Nephron progenitor cell (in vitro differentiated cells): ENCODE results near the gene CTNND2.

Source experiments
- DNase-seq: peaks from one replicate; pipeline ENCODE4 v3.0.0; 2021
- H3K27ac Mint-ChIP-seq: 2 replicates; pipeline ENCODE4 v1.8.0; 2021; ENCODE audit warnings: mild to moderate bottlenecking, moderate library complexity, mixed read lengths
- H3K27me3 Mint-ChIP-seq: 2 replicates; pipeline ENCODE4 v1.8.0; 2021; ENCODE audit warnings: mild to moderate bottlenecking, low read depth, mixed read lengths; ENCODE audit not compliant: poor library complexity
- H3K36me3 Mint-ChIP-seq: 2 replicates; pipeline ENCODE4 v1.8.0; 2021; ENCODE audit warnings: low read depth, mixed read lengths
- H3K4me1 Mint-ChIP-seq: 2 replicates; pipeline ENCODE4 v1.8.0; 2021; ENCODE audit warnings: mixed read lengths
- H3K4me3 Mint-ChIP-seq: 2 replicates; pipeline ENCODE4 v1.8.0; 2021; ENCODE audit warnings: mild to moderate bottlenecking, moderate library complexity, mixed read lengths
- H3K9me3 Mint-ChIP-seq: 2 replicates; pipeline ENCODE4 v1.8.0; 2021; ENCODE audit warnings: mild to moderate bottlenecking, moderate library complexity, mixed read lengths
- CTCF ChIP-seq: fragments of 200-600 bp; sonication (generic); IDR thresholded peaks from 2 replicates; pipeline ENCODE4 v1.5.0; 2021; ENCODE audit warnings: antibody characterized with exemption

CTNND2 gene

GRCh38 chr5:11261241-11261640, 643.0 kb downstream of the CTNND2 start:
- no peak overlapping the region for H3K27ac Mint-ChIP-seq
- DNase-seq, result no peak
- H3K4me1 Mint-ChIP-seq, result no peaks in the 10 kb centered on the region
- no peaks in the 10 kb centered on the region for H3K36me3 Mint-ChIP-seq
- no peak overlapping the region for H3K4me3 Mint-ChIP-seq
- H3K9me3 Mint-ChIP-seq, result no peaks in the 10 kb centered on the region
- peaks cover 4% of the 10 kb centered on the region for H3K27me3 Mint-ChIP-seq
- TF ChIP-seq CTCF, result no peak

GRCh38 chr5:11258001-11258400, 646.2 kb downstream of the CTNND2 start:
- H3K4me1 Mint-ChIP-seq, result no peaks in the 10 kb centered on the region
- H3K4me3 Mint-ChIP-seq, result no peak overlapping the region
- TF ChIP-seq CTCF, result no peak
- no peaks in the 10 kb centered on the region for H3K36me3 Mint-ChIP-seq
- H3K27me3 Mint-ChIP-seq, result peaks cover 4% of the 10 kb centered on the region
- DNase-seq, result no peak
- H3K27ac Mint-ChIP-seq, result no peak overlapping the region
- no peaks in the 10 kb centered on the region for H3K9me3 Mint-ChIP-seq

- Mint-ChIP-seq H3K27ac (no peak overlapping the region), H3K27me3 (no peaks in the 10 kb centered on the region), H3K4me1 (peaks cover 5% of the 10 kb centered on the region), H3K9me3 (no peaks in the 10 kb centered on the region), H3K4me3 (no peak overlapping the region), H3K36me3 (no peaks in the 10 kb centered on the region)
- no peak for DNase-seq
- TF ChIP-seq CTCF, result no peak
These were observed 651.7 kb downstream of the CTNND2 start for GRCh38 chr5:11252523-11252922.

- Mint-ChIP-seq H3K9me3 (no peaks in the 10 kb centered on the region), H3K4me1 (peaks cover 5% of the 10 kb centered on the region), H3K27ac (no peak overlapping the region), H3K27me3 (no peaks in the 10 kb centered on the region), H3K4me3 (no peak overlapping the region), H3K36me3 (no peaks in the 10 kb centered on the region)
- no peak for TF ChIP-seq CTCF
- no peak for DNase-seq
These were observed 652.2 kb downstream of the CTNND2 start for GRCh38 chr5:11252075-11252474.

- Mint-ChIP-seq H3K27ac (no peak overlapping the region), H3K4me3 (no peak overlapping the region), H3K4me1 (peaks cover 5% of the 10 kb centered on the region), H3K36me3 (no peaks in the 10 kb centered on the region), H3K9me3 (no peaks in the 10 kb centered on the region), H3K27me3 (no peaks in the 10 kb centered on the region)
- no peak for TF ChIP-seq CTCF
- no peak for DNase-seq
These were observed 653.0 kb downstream of the CTNND2 start for GRCh38 chr5:11251247-11251646.

- TF ChIP-seq CTCF, result no peak
- no peak overlapping the region for H3K4me3 Mint-ChIP-seq
- H3K9me3 Mint-ChIP-seq, result no peaks in the 10 kb centered on the region
- H3K36me3 Mint-ChIP-seq, result no peaks in the 10 kb centered on the region
- no peaks in the 10 kb centered on the region for H3K27me3 Mint-ChIP-seq
- peaks cover 5% of the 10 kb centered on the region for H3K4me1 Mint-ChIP-seq
- no peak overlapping the region for H3K27ac Mint-ChIP-seq
- DNase-seq, result no peak
These were observed 655.3 kb downstream of the CTNND2 start for GRCh38 chr5:11248966-11249365.
